T-helper 1 cell (primary cell): ENCODE results near the gene DVL3.

Source experiments
- DNase-seq, 5 donors: peaks; one replicate each; pipeline ENCODE4 v3.0.0-alpha.2; 2012 to 2020

The DVL3 gene

GRCh38 chr3:184176377-184177330, 21.5 kb downstream of the DVL3 start:
- no peak for DNase-seq

- DNase-seq: no peak
Observed at GRCh38 chr3:184177331-184177731, 22.2 kb downstream of the DVL3 start.

- no peak for DNase-seq
Observed at GRCh38 chr3:184177767-184178306, 22.7 kb downstream of the DVL3 start.

- DNase-seq: no peak
Observed at GRCh38 chr3:184178521-184179138, 23.5 kb downstream of the DVL3 start.

GRCh38 chr3:184180165-184180564, 25.0 kb downstream of the DVL3 start:
- DNase-seq: no peak

- no peak for DNase-seq
Observed at GRCh38 chr3:184181596-184181995, 26.4 kb downstream of the DVL3 start.

- DNase-seq: no peak
Observed at GRCh38 chr3:184183679-184184078, 28.5 kb downstream of the DVL3 start.

GRCh38 chr3:184184546-184185230, 29.5 kb downstream of the DVL3 start:
- no peak for DNase-seq

- DNase-seq: peak; percentile 98 to 100 (median 99)
Observed at GRCh38 chr3:184185461-184186183, 30.4 kb downstream of the DVL3 start.

GRCh38 chr3:184186184-184186901, 31.2 kb downstream of the DVL3 start, which contains the start of gene ABCF3:
ABCF3 (plus strand) TSS chr3:184186199; CDS start chr3:184186208, 9 bp downstream.
- DNase-seq: no peak

- DNase-seq: no peak
Observed at GRCh38 chr3:184186902-184187207, 31.7 kb downstream of the DVL3 start.

- no peak for DNase-seq
Observed at GRCh38 chr3:184188080-184188479, 32.9 kb downstream of the DVL3 start.

- DNase-seq: no peak
Observed at GRCh38 chr3:184189421-184189820, 34.2 kb downstream of the DVL3 start.

GRCh38 chr3:184192889-184193288, 37.7 kb downstream of the DVL3 start:
- no peak for DNase-seq

- no peak for DNase-seq
Observed at GRCh38 chr3:184193991-184194539, 38.9 kb downstream of the DVL3 start.

- DNase-seq: no peak
Observed at GRCh38 chr3:184196536-184196935, 41.4 kb downstream of the DVL3 start.

- DNase-seq: no peak
Observed at GRCh38 chr3:184198509-184198908, 43.3 kb downstream of the DVL3 start.

- DNase-seq: no peak
Observed at GRCh38 chr3:184200825-184201224, 45.6 kb downstream of the DVL3 start.

- no peak for DNase-seq
Observed at GRCh38 chr3:184203526-184203925, 48.3 kb downstream of the DVL3 start.

GRCh38 chr3:184209146-184209923, 54.2 kb downstream of the DVL3 start:
- DNase-seq: no peak

- DNase-seq: no peak
Observed at GRCh38 chr3:184211297-184211696, 56.1 kb downstream of the DVL3 start.
